A549 (cell line): ENCODE measurements around the gene HORMAD1.

Source experiments
- CHD4 ChIP-seq: fragments of 200-600 bp; sonication (generic); IDR thresholded peaks from 2 replicates; pipeline ENCODE4 v1.6.1; 2016; ENCODE audit warnings: antibody characterized with exemption, mild to moderate bottlenecking, borderline replicate concordance
- CTCF ChIP-seq: fragments of >200 bp; sonication (Bioruptor Twin); formaldehyde crosslinking; IDR thresholded peaks from 3 replicates; pipeline ENCODE4 v1.5.1; 2016
- MAX ChIP-seq: IDR thresholded peaks from 2 replicates; pipeline ENCODE4 v1.6.1; 2012
- PBX3 ChIP-seq: IDR thresholded peaks from 2 replicates; pipeline ENCODE4 v1.6.1; 2012
- SMC3 ChIP-seq: fragments of >200 bp; sonication (Bioruptor Twin); formaldehyde crosslinking; IDR thresholded peaks from 3 replicates; pipeline ENCODE4 v1.6.1; 2018; ENCODE audit warnings: inconsistent platforms
- SREBF2 ChIP-seq: fragments of 450-650 bp; IDR thresholded peaks from 2 replicates; pipeline ENCODE4 v1.6.1; 2014; ENCODE audit warnings: mild to moderate bottlenecking, moderate library complexity
- TP53 ChIP-seq: fragments of 250-450 bp; sonication (Bioruptor Pico); IDR thresholded peaks from 2 replicates; pipeline ENCODE4 v1.5.0; 2021; ENCODE audit warnings: mild to moderate bottlenecking, moderate library complexity

- no peak for TF ChIP-seq TP53
- TF ChIP-seq CTCF = no peak
- TF ChIP-seq SREBF2 = no peak
- no peak for TF ChIP-seq CHD4
- TF ChIP-seq MAX = no peak
- TF ChIP-seq SMC3 = no peak
- no peak for TF ChIP-seq PBX3
Observed at GRCh38 chr1:150683914-150684313, 36.8 kb downstream of the HORMAD1 start.
